NCI-H2196 treated with DMSO at 0.1 percent for 48 hours (cell line): ENCODE data around the gene FOXP2.
"Not testable (repeated sequence)": the region's sequence is repeated elsewhere in the genome, so short reads cannot be mapped to it uniquely, and the experiment has no call there.

Experiments
- DNase-seq: peaks from one replicate; lab custom pipeline; 2025; ENCODE audit not compliant: unreplicated experiment; lab: John Stamatoyannopoulos, UW

FOXP2 gene

GRCh38 chr7:114488696-114489095, 74.1 kb downstream of the FOXP2 start:
- no peak for DNase-seq

GRCh38 chr7:114497491-114497890, 82.9 kb downstream of the FOXP2 start:
- not testable (repeated sequence) for DNase-seq

- DNase-seq: no peak
These were observed 88.0 kb downstream of the FOXP2 start for GRCh38 chr7:114502454-114503254.

GRCh38 chr7:114504586-114504985, 90.0 kb downstream of the FOXP2 start:
- no peak for DNase-seq

GRCh38 chr7:114507381-114507780, 92.8 kb downstream of the FOXP2 start:
- no peak for DNase-seq

- DNase-seq: no peak
These were observed 93.5 kb downstream of the FOXP2 start for GRCh38 chr7:114508086-114508485.

- DNase-seq: not testable (repeated sequence)
These were observed 96.2 kb downstream of the FOXP2 start for GRCh38 chr7:114510824-114511223.

- DNase-seq: no peak
These were observed 104.6 kb downstream of the FOXP2 start for GRCh38 chr7:114519240-114519639.

- DNase-seq: no peak
These were observed 107.5 kb downstream of the FOXP2 start for GRCh38 chr7:114522081-114522480.

- no peak for DNase-seq
These were observed 113.0 kb downstream of the FOXP2 start for GRCh38 chr7:114527589-114527988.

- DNase-seq: no peak
These were observed 115.5 kb downstream of the FOXP2 start for GRCh38 chr7:114530057-114530611.

- DNase-seq: no peak
These were observed 116.7 kb downstream of the FOXP2 start for GRCh38 chr7:114531326-114531725.

- no peak for DNase-seq
These were observed 118.5 kb downstream of the FOXP2 start for GRCh38 chr7:114533131-114533530.

GRCh38 chr7:114534953-114535352, 120.3 kb downstream of the FOXP2 start:
- no peak for DNase-seq

- no peak for DNase-seq
These were observed 125.0 kb downstream of the FOXP2 start for GRCh38 chr7:114539575-114539974.

GRCh38 chr7:114540291-114540690, 125.7 kb downstream of the FOXP2 start:
- no peak for DNase-seq

- not testable (repeated sequence) for DNase-seq
These were observed 132.7 kb downstream of the FOXP2 start for GRCh38 chr7:114547346-114547745.

- no peak for DNase-seq
These were observed 133.7 kb downstream of the FOXP2 start for GRCh38 chr7:114548081-114548980.

GRCh38 chr7:114554781-114555537, 140.3 kb downstream of the FOXP2 start:
- DNase-seq: no peak

GRCh38 chr7:114567416-114567815, 152.8 kb downstream of the FOXP2 start:
- DNase-seq: no peak

- no peak for DNase-seq
These were observed 154.6 kb downstream of the FOXP2 start for GRCh38 chr7:114569220-114569619.
